ENCODE data around the gene PTCSC3. TPM values are rescaled to one million over a fixed set of nuclear protein-coding genes. Genes with fewer than 3 reads are reported as not detected.

PTCSC3 gene
- total and polyA plus RNA-seq, 9 of the 15 experiments (the other 6 are each of a cell fraction or from before 2014, with no cell fraction given): not detected

DNA sequence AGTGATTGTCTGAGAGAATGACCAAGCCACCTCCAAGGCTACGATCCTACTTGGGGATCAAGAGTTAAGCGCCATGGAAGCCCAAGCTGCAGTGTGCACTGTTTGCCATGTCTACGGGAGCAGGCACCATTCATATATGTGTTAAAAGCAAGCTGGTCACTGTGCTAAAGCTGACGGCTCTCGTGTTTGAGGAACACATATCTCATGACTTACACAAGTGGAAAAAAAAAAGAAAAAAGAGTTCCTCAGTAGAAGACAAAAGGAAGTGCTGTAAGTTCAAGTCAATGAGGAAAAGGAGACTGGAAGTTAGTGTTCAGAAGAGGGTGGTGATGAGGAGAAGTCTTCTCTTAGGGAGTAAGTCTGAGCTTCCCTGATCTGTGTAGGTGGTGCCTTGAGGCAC, 4.9 kb upstream of the PTCSC3 start (continued):
- TF ChIP-seq, protein P1, sequence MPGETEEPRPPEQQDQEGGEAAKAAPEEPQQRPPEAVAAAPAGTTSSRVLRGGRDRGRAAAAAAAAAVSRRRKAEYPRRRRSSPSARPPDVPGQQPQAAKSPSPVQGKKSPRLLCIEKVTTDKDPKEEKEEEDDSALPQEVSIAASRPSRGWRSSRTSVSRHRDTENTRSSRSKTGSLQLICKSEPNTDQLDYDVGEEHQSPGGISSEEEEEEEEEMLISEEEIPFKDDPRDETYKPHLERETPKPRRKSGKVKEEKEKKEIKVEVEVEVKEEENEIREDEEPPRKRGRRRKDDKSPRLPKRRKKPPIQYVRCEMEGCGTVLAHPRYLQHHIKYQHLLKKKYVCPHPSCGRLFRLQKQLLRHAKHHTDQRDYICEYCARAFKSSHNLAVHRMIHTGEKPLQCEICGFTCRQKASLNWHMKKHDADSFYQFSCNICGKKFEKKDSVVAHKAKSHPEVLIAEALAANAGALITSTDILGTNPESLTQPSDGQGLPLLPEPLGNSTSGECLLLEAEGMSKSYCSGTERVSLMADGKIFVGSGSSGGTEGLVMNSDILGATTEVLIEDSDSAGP (CRISPR knock-in tag; IDR thresholded peaks at IDR 0.05): no peak
- TF ChIP-seq, protein P2, sequence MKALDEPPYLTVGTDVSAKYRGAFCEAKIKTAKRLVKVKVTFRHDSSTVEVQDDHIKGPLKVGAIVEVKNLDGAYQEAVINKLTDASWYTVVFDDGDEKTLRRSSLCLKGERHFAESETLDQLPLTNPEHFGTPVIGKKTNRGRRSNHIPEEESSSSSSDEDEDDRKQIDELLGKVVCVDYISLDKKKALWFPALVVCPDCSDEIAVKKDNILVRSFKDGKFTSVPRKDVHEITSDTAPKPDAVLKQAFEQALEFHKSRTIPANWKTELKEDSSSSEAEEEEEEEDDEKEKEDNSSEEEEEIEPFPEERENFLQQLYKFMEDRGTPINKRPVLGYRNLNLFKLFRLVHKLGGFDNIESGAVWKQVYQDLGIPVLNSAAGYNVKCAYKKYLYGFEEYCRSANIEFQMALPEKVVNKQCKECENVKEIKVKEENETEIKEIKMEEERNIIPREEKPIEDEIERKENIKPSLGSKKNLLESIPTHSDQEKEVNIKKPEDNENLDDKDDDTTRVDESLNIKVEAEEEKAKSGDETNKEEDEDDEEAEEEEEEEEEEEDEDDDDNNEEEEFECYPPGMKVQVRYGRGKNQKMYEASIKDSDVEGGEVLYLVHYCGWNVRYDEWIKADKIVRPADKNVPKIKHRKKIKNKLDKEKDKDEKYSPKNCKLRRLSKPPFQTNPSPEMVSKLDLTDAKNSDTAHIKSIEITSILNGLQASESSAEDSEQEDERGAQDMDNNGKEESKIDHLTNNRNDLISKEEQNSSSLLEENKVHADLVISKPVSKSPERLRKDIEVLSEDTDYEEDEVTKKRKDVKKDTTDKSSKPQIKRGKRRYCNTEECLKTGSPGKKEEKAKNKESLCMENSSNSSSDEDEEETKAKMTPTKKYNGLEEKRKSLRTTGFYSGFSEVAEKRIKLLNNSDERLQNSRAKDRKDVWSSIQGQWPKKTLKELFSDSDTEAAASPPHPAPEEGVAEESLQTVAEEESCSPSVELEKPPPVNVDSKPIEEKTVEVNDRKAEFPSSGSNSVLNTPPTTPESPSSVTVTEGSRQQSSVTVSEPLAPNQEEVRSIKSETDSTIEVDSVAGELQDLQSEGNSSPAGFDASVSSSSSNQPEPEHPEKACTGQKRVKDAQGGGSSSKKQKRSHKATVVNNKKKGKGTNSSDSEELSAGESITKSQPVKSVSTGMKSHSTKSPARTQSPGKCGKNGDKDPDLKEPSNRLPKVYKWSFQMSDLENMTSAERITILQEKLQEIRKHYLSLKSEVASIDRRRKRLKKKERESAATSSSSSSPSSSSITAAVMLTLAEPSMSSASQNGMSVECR (CRISPR knock-in tag; IDR thresholded peaks at IDR 0.05): no peak
- TF ChIP-seq RBM39 (optimal IDR thresholded peaks at IDR 0.05; ENCODE audit: low read depth, low read length): no peak

DNA sequence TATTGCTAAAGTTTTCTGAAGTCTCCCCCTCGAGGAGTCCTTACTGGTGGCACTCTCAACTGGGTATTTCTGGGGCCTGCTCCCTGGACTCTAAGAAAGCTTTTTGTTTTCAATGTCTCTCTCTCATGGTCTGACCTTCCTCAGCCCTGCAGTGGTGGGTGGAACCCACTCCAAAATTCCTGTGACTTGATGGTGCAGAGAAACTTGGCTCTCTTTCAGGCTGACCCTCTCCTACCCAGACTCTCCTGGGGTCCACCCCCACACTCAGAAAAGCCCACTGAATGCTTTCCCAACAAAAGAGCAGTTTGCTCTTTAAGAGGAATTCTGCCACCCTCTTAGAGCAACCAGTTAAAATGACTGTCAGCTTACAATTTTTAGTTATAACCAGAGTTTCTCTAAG, 967 bp upstream of the PTCSC3 start:
- DNase-seq (ENCODE audit: extremely low read depth in 1 of 4, low spot score in 3 of 4): no peak
- Histone ChIP-seq H3K4me1 (replicated peaks in 1 of 2; ENCODE audit: control insufficient read depth in 2 of 2, insufficient read depth in 2 of 2, low read length in 2 of 2) (no peaks in the 10 kb centered on the region), H3K27me3 (ENCODE audit: control insufficient read depth in 2 of 2, insufficient read depth in 2 of 2, low read length in 2 of 2) (peaks cover 0 to 9% of the 10 kb centered on the region in 2 experiments; a peak in 3 of 5 replicates), H3K4me3 (no peak overlapping the region), H3K9me3 (replicated peaks; ENCODE audit: control insufficient read depth, insufficient read depth, low read depth, low read length) (no peaks in the 10 kb centered on the region), H3K9ac (ENCODE audit: insufficient read depth in 1 of 2, low read depth in 2 of 2, low read length in 2 of 2) (no peak overlapping the region), H3K36me3 (ENCODE audit: control insufficient read depth, insufficient read depth, low read length) (no peaks in the 10 kb centered on the region), H3K27ac (ENCODE audit: extremely low read depth, low read depth, low read length) (no peak overlapping the region), H3K9me1 (ENCODE audit: control insufficient read depth, insufficient read depth, low read length) (no peaks in the 10 kb centered on the region), H4K20me1 (replicated peaks; ENCODE audit: control insufficient read depth, insufficient read depth, low read length) (no peaks in the 10 kb centered on the region), H3K79me2 (ENCODE audit: control insufficient read depth, insufficient read depth, low read length) (no peaks in the 10 kb centered on the region), H3K4me2 (ENCODE audit: insufficient read depth, low read length) (no peak overlapping the region), H2AFZ (ENCODE audit: low read depth, low read length) (no peak overlapping the region)
- no peak for TF ChIP-seq ETV5 (CRISPR knock-in tag; IDR thresholded peaks at IDR 0.05; ENCODE audit: low read depth)
- no peak for TF ChIP-seq STAT5B (CRISPR knock-in tag; IDR thresholded peaks at IDR 0.05)
- TF ChIP-seq HDAC8 (tag; IDR thresholded peaks at IDR 0.05): no peak
- no peak for TF ChIP-seq RBBP5 (IDR thresholded peaks at IDR 0.05; ENCODE audit: borderline replicate concordance, insufficient read depth, low read length, poor library complexity, severe bottlenecking)
- TF ChIP-seq, protein P3, sequence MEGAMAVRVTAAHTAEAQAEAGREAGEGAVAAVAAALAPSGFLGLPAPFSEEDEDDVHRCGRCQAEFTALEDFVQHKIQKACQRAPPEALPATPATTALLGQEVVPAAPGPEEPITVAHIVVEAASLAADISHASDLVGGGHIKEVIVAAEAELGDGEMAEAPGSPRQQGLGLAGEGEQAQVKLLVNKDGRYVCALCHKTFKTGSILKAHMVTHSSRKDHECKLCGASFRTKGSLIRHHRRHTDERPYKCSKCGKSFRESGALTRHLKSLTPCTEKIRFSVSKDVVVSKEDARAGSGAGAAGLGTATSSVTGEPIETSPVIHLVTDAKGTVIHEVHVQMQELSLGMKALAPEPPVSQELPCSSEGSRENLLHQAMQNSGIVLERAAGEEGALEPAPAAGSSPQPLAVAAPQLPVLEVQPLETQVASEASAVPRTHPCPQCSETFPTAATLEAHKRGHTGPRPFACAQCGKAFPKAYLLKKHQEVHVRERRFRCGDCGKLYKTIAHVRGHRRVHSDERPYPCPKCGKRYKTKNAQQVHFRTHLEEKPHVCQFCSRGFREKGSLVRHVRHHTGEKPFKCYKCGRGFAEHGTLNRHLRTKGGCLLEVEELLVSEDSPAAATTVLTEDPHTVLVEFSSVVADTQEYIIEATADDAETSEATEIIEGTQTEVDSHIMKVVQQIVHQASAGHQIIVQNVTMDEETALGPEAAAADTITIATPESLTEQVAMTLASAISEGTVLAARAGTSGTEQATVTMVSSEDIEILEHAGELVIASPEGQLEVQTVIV (CRISPR knock-in tag; IDR thresholded peaks at IDR 0.05; ENCODE audit: borderline replicate concordance): no peak
- TF ChIP-seq STAT5A (IDR thresholded peaks at IDR 0.05; ENCODE audit: borderline replicate concordance, low read length): no peak
- no peak for FAIRE-seq
- ChIA-PET CTCF (ENCODE audit: low intra/inter-chr PET ratio) (no interaction called here), POLR2A (no interaction called here)
- no peak for ATAC-seq
- no TSS peak for BruUV-seq (replicated peaks)
- WGBS (ENCODE audit: insufficient coverage, low coverage, missing lambda C conversion rate): 0% methylated on average over 1 of the region's 1 CpG
- intact Hi-C loops (cut with micrococcal nuclease): no loop called here
- in situ Hi-C loops (cut with MboI): no loop called here

All from K562 (cell line).